ENCODE measurements around the gene SCUBE1.

The SCUBE1 gene

DNA sequence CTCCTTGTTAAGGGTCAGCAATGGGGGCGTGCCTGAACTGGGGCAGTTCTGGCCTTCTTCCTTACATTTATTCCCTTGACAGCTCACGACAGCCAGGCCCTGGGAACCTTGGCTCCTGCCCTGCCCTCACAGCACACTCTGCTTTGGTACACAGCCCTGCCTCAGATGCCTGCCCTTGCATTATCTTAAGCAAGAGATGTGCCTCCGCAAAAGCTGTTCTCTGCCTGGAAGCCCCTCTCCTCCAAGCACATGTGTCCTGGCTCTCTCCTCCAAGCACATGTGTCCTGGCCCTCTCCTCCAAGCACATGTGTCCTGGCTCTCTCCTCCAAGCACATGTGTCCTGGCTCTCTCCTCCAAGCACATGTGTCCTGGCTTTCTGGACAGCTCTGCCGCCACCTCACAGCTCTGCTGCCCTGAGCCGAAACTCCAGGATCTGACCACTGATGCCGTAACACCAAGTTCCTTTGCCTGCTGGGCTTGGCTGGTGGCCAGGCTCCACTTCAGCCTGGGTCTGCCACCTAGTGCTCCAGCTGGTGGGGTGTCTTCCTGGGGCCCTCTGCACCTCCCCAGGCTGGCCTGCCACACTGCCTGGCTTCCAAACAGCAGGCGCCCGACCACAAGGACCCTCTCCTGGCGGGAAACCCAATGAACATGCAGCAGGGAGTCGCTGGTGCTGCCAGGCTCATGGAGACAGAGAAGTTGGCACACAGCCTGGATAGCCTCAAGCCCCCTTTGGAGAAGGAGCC lies 53.0 kb downstream of the SCUBE1 start:
- no peak for ATAC-seq
- no peak for TF ChIP-seq OSR1 (CRISPR knock-in tag; IDR thresholded peaks at IDR 0.05)
- TF ChIP-seq GLIS3 (CRISPR knock-in tag; IDR thresholded peaks at IDR 0.05): no peak
- no peak for TF ChIP-seq ZFP3 (CRISPR knock-in tag; IDR thresholded peaks at IDR 0.05)
- no peak for TF ChIP-seq ZC3H10 (CRISPR knock-in tag; IDR thresholded peaks at IDR 0.05)
- TF ChIP-seq, protein P1, sequence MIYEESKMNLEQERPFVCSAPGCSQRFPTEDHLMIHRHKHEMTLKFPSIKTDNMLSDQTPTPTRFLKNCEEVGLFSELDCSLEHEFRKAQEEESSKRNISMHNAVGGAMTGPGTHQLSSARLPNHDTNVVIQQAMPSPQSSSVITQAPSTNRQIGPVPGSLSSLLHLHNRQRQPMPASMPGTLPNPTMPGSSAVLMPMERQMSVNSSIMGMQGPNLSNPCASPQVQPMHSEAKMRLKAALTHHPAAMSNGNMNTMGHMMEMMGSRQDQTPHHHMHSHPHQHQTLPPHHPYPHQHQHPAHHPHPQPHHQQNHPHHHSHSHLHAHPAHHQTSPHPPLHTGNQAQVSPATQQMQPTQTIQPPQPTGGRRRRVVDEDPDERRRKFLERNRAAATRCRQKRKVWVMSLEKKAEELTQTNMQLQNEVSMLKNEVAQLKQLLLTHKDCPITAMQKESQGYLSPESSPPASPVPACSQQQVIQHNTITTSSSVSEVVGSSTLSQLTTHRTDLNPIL (CRISPR knock-in tag; IDR thresholded peaks at IDR 0.05; ENCODE audit: low read depth): no peak
- no peak for TF ChIP-seq PPARA (CRISPR knock-in tag; IDR thresholded peaks at IDR 0.05; ENCODE audit: borderline replicate concordance)
- TF ChIP-seq, protein P2, sequence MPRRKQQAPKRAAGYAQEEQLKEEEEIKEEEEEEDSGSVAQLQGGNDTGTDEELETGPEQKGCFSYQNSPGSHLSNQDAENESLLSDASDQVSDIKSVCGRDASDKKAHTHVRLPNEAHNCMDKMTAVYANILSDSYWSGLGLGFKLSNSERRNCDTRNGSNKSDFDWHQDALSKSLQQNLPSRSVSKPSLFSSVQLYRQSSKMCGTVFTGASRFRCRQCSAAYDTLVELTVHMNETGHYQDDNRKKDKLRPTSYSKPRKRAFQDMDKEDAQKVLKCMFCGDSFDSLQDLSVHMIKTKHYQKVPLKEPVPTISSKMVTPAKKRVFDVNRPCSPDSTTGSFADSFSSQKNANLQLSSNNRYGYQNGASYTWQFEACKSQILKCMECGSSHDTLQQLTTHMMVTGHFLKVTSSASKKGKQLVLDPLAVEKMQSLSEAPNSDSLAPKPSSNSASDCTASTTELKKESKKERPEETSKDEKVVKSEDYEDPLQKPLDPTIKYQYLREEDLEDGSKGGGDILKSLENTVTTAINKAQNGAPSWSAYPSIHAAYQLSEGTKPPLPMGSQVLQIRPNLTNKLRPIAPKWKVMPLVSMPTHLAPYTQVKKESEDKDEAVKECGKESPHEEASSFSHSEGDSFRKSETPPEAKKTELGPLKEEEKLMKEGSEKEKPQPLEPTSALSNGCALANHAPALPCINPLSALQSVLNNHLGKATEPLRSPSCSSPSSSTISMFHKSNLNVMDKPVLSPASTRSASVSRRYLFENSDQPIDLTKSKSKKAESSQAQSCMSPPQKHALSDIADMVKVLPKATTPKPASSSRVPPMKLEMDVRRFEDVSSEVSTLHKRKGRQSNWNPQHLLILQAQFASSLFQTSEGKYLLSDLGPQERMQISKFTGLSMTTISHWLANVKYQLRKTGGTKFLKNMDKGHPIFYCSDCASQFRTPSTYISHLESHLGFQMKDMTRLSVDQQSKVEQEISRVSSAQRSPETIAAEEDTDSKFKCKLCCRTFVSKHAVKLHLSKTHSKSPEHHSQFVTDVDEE (CRISPR knock-in tag; IDR thresholded peaks at IDR 0.05): no peak
- TF ChIP-seq, protein P3, sequence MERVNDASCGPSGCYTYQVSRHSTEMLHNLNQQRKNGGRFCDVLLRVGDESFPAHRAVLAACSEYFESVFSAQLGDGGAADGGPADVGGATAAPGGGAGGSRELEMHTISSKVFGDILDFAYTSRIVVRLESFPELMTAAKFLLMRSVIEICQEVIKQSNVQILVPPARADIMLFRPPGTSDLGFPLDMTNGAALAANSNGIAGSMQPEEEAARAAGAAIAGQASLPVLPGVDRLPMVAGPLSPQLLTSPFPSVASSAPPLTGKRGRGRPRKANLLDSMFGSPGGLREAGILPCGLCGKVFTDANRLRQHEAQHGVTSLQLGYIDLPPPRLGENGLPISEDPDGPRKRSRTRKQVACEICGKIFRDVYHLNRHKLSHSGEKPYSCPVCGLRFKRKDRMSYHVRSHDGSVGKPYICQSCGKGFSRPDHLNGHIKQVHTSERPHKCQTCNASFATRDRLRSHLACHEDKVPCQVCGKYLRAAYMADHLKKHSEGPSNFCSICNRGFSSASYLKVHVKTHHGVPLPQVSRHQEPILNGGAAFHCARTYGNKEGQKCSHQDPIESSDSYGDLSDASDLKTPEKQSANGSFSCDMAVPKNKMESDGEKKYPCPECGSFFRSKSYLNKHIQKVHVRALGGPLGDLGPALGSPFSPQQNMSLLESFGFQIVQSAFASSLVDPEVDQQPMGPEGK (CRISPR knock-in tag; IDR thresholded peaks at IDR 0.05; ENCODE audit: borderline replicate concordance): no peak
- TF ChIP-seq ARNTL (CRISPR knock-in tag; IDR thresholded peaks at IDR 0.05; ENCODE audit: borderline replicate concordance, low read depth): no peak
- TF ChIP-seq ESRRG (CRISPR knock-in tag; IDR thresholded peaks at IDR 0.05): no peak
- TF ChIP-seq CSDC2 (CRISPR knock-in tag; IDR thresholded peaks at IDR 0.05): no peak
- TF ChIP-seq, protein P4, sequence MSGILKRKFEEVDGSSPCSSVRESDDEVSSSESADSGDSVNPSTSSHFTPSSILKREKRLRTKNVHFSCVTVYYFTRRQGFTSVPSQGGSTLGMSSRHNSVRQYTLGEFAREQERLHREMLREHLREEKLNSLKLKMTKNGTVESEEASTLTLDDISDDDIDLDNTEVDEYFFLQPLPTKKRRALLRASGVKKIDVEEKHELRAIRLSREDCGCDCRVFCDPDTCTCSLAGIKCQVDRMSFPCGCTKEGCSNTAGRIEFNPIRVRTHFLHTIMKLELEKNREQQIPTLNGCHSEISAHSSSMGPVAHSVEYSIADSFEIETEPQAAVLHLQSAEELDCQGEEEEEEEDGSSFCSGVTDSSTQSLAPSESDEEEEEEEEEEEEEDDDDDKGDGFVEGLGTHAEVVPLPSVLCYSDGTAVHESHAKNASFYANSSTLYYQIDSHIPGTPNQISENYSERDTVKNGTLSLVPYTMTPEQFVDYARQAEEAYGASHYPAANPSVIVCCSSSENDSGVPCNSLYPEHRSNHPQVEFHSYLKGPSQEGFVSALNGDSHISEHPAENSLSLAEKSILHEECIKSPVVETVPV (CRISPR knock-in tag; IDR thresholded peaks at IDR 0.05): no peak
- no peak for TF ChIP-seq TOX (CRISPR knock-in tag; IDR thresholded peaks at IDR 0.05; ENCODE audit: borderline replicate concordance)
- no peak for TF ChIP-seq SNAI2 (CRISPR knock-in tag; IDR thresholded peaks at IDR 0.05)
- no peak for TF ChIP-seq BACH2 (CRISPR knock-in tag; IDR thresholded peaks at IDR 0.05; ENCODE audit: borderline replicate concordance)
- TF ChIP-seq ISL1 (CRISPR knock-in tag; IDR thresholded peaks at IDR 0.05): no peak
- TF ChIP-seq, protein P5, sequence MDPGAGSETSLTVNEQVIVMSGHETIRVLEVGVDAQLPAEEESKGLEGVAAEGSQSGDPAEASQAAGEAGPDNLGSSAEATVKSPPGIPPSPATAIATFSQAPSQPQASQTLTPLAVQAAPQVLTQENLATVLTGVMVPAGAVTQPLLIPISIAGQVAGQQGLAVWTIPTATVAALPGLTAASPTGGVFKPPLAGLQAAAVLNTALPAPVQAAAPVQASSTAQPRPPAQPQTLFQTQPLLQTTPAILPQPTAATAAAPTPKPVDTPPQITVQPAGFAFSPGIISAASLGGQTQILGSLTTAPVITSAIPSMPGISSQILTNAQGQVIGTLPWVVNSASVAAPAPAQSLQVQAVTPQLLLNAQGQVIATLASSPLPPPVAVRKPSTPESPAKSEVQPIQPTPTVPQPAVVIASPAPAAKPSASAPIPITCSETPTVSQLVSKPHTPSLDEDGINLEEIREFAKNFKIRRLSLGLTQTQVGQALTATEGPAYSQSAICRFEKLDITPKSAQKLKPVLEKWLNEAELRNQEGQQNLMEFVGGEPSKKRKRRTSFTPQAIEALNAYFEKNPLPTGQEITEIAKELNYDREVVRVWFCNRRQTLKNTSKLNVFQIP (CRISPR knock-in tag; IDR thresholded peaks at IDR 0.05; ENCODE audit: borderline replicate concordance, low read depth): no peak
- no peak for TF ChIP-seq ZFP30 (CRISPR knock-in tag; IDR thresholded peaks at IDR 0.05)
- no peak for TF ChIP-seq ZNF565 (CRISPR knock-in tag; conservative IDR thresholded peaks at IDR 0.05; ENCODE audit: low read depth)

DNA sequence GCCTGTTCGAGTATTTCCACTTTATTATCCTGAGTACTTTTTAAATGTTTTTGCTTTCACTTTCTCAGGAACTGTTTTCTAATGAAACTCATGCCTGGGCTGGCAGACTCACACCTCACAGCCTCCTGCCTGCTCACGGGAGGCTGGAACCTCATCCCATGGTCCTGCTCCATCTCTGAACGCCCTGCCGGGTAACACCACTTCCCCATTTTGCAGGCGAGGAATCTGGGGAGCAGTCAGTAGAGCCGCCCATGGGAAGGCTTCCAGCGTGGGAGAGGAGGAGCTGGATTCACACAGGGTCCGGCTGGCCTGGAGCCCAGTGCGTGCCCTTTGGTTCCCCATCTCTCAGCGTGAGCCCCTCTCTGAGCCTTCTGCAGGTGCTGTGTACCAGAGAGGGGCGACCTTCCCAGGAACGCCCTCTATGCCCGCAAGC lies 53.6 kb downstream of the SCUBE1 start:
- ATAC-seq: no peak
- TF ChIP-seq ZNF565 (CRISPR knock-in tag; conservative IDR thresholded peaks at IDR 0.05; ENCODE audit: low read depth) (no peak), ESRRG (CRISPR knock-in tag; IDR thresholded peaks at IDR 0.05) (no peak), GLIS3 (CRISPR knock-in tag; IDR thresholded peaks at IDR 0.05) (no peak)

DNA sequence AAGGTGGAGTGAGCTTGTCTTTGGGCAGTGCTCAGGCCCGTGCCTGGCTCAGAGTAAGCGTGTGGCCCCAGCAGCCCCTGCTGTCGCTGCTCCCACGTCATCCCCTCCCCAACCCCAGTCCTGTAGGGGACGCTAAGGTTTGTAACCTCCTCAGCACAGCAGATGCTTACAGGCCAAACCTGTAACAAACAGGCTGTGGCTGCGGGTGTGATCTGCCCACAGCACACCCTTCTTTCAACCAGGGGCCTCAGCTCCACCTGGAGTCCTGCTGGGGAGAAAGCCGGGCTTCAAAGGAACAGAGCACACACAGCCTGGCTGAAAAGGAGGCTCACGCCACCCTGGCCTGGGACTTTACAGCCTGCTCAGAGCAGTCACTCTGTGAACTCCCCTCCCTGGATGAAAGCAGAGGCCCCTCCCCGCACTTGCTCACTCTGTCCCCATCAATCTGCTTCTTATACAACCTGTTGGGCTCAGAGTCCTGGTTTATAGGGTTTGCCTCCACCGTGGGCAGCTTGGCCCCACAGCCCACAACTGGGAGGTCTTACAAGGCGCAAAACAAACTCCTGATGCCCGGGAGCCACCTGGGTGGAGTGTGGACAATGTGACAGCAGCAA lies 54.3 kb downstream of the SCUBE1 start:
- ATAC-seq: no peak
- TF ChIP-seq PPARA (CRISPR knock-in tag; IDR thresholded peaks at IDR 0.05; ENCODE audit: borderline replicate concordance) (no peak), TCF4 (CRISPR knock-in tag; IDR thresholded peaks at IDR 0.05; ENCODE audit: borderline replicate concordance) (no peak), ESRRG (CRISPR knock-in tag; IDR thresholded peaks at IDR 0.05) (no peak), RARB (CRISPR knock-in tag; IDR thresholded peaks at IDR 0.05) (no peak), SNAI2 (CRISPR knock-in tag; IDR thresholded peaks at IDR 0.05) (no peak), GLIS3 (CRISPR knock-in tag; IDR thresholded peaks at IDR 0.05) (no peak), TOX (CRISPR knock-in tag; IDR thresholded peaks at IDR 0.05; ENCODE audit: borderline replicate concordance) (no peak), ZNF565 (CRISPR knock-in tag; conservative IDR thresholded peaks at IDR 0.05; ENCODE audit: low read depth) (no peak), BACH2 (CRISPR knock-in tag; IDR thresholded peaks at IDR 0.05; ENCODE audit: borderline replicate concordance) (no peak), OSR1 (CRISPR knock-in tag; IDR thresholded peaks at IDR 0.05) (no peak)
- TF ChIP-seq, protein P1 (CRISPR knock-in tag; IDR thresholded peaks at IDR 0.05; ENCODE audit: low read depth): no peak
- TF ChIP-seq, protein P5 (CRISPR knock-in tag; IDR thresholded peaks at IDR 0.05; ENCODE audit: borderline replicate concordance, low read depth): no peak
- TF ChIP-seq, protein P4 (CRISPR knock-in tag; IDR thresholded peaks at IDR 0.05): no peak

Measured in SK-N-SH treated with all-trans-retinoic acid at 6 μM for 48 hours (cell line).